PC-3 (cell line): ENCODE data around the gene TMEM233. TPM values are rescaled to one million over a fixed set of nuclear protein-coding genes. Genes with fewer than 3 reads are reported as not detected.
"Not testable (repeated sequence)": the region's sequence is repeated elsewhere in the genome, so short reads cannot be mapped to it uniquely, and the experiment has no call there.

ENCODE experiments used
- ATAC-seq: fragments of 200-7000 bp; cut with Tn5 transposase; 2 replicates; pipeline ENCODE4 v1.9.1; 2020; ENCODE audit warnings: mild to moderate bottlenecking, moderate library complexity
- BruUV-seq: library from RNA; stranded (reverse); fragments of 400-500 nt; replicated peaks from 2 replicates; lab custom pipeline; 2021; lab: Mats Ljungman, UMichigan
- CTCF ChIA-PET: fragments of 300-600 bp; sonication (Branson Sonifier 250); formaldehyde crosslinking; loops from one replicate; lab custom pipeline; 2022; ENCODE audit warnings: antibody characterized with exemption; lab: Charles Lee
- POLR2A ChIA-PET: fragments of 300-600 bp; sonication (Branson Sonifier 250); formaldehyde crosslinking; loops from one replicate; lab custom pipeline; 2022; ENCODE audit warnings: antibody characterized with exemption; ENCODE audit not compliant: unreplicated experiment; lab: Charles Lee
- DNase-seq: peaks from one replicate; pipeline ENCODE4 v3.0.0-alpha.2; 2015
- H2AFZ ChIP-seq: fragments of 300-600 bp; sonication (generic); 2 replicates; pipeline ENCODE4 v1.6.0; 2016; ENCODE audit warnings: antibody characterized with exemption, low read length
- H3F3A ChIP-seq: fragments of 300-600 bp; sonication (generic); one replicate; pipeline ENCODE4 v1.6.0; 2017; ENCODE audit warnings: antibody characterized with exemption, low read length, control low read depth, mild to moderate bottlenecking; ENCODE audit not compliant: unreplicated experiment
- H3K27ac ChIP-seq: fragments of 300-600 bp; sonication (generic); 2 replicates; pipeline ENCODE4 v1.5.1; 2016; ENCODE audit warnings: mild to moderate bottlenecking, low read length
- H3K27me3 ChIP-seq: fragments of 300-600 bp; sonication (generic); 2 replicates; pipeline ENCODE4 v1.6.1; 2016; ENCODE audit warnings: low read length, mixed read lengths
- H3K36me3 ChIP-seq: fragments of 300-600 bp; sonication (generic); 2 replicates; pipeline ENCODE4 v1.6.1; 2016; ENCODE audit warnings: low read depth, mixed run types, low read length, mixed read lengths
- H3K4me1 ChIP-seq: fragments of 300-600 bp; sonication (generic); 2 replicates; pipeline ENCODE4 v1.5.1; 2016; ENCODE audit warnings: low read length; ENCODE audit not compliant: insufficient read depth
- H3K4me2 ChIP-seq: fragments of 300-600 bp; sonication (generic); 2 replicates; pipeline ENCODE4 v1.6.0; 2016; ENCODE audit warnings: low read length
- H3K4me3 ChIP-seq: fragments of 300-600 bp; sonication (generic); 2 replicates; pipeline ENCODE4 v1.5.1; 2016; ENCODE audit warnings: mild to moderate bottlenecking, low read length, mixed read lengths
- H3K79me2 ChIP-seq: fragments of 300-600 bp; sonication (generic); 2 replicates; pipeline ENCODE4 v1.6.1; 2017; ENCODE audit warnings: low read length, mixed read lengths
- H3K9ac ChIP-seq: fragments of 300-600 bp; sonication (generic); 2 replicates; pipeline ENCODE4 v1.6.0; 2016; ENCODE audit warnings: mild to moderate bottlenecking, low read length
- H3K9me2 ChIP-seq: fragments of 300-600 bp; sonication (generic); replicated peaks from 2 replicates; pipeline ENCODE4 v1.6.1; 2016; ENCODE audit warnings: mixed run types, low read length, mixed read lengths
- H3K9me3 ChIP-seq: fragments of 300-600 bp; sonication (generic); 2 replicates; pipeline ENCODE4 v1.6.1; 2016; ENCODE audit warnings: low read length, mixed read lengths
- H4K20me1 ChIP-seq: fragments of 300-600 bp; sonication (generic); 2 replicates; pipeline ENCODE4 v1.6.1; 2016; ENCODE audit warnings: low read length, mixed read lengths
- CTCF ChIP-seq: fragments of 300-600 bp; sonication (generic); conservative IDR thresholded peaks from 2 replicates; pipeline ENCODE4 v1.5.1; 2017; ENCODE audit warnings: antibody characterized with exemption, low read depth, mild to moderate bottlenecking, low read length
- EZH2 ChIP-seq: fragments of 300-600 bp; sonication (generic); IDR thresholded peaks from one replicate; pipeline ENCODE4 v1.6.1; 2017; ENCODE audit warnings: antibody characterized with exemption, mild to moderate bottlenecking, low read length; ENCODE audit not compliant: unreplicated experiment
- EZH2phosphoT487 ChIP-seq: fragments of 300-600 bp; sonication (generic); IDR thresholded peaks from 2 replicates; pipeline ENCODE4 v1.6.1; 2018; ENCODE audit warnings: mild to moderate bottlenecking, antibody characterized with exemption, low read length, borderline replicate concordance
- intact Hi-C: fragments of 100-400 bp; cut with micrococcal nuclease; formaldehyde crosslinking; loops from 2 replicates; pipeline ENCODE4 v1.9.0; 2023
- total RNA-seq: library from RNA; depleted of rRNA; stranded (reverse); fragments of >200 nt; gene quantifications from 2 replicates; pipeline ENCODE4 v1.2.3, GENCODE V29; 2014

Gene TMEM233
- total RNA-seq, 1 experiment from 2014 or later = not detected

- intact Hi-C loops = loop anchor here (1.0 to 10.0 kb wide), 4 partner anchors 122 to 1253 kb away; no protein-coding TSS in a partner anchor
- not testable (repeated sequence) for BruUV-seq
Measured at GRCh38 chr12:119658166-119658565, 64.6 kb downstream of the TMEM233 start.

GRCh38 chr12:119659289-119659897 lies 65.8 kb downstream of the TMEM233 start:
- DNase-seq (peak; percentile 71), ATAC-seq (peak; percentile 45)
- H3F3A ChIP-seq = no peaks in the 10 kb centered on the region
- no peaks in the 10 kb centered on the region for H3K9me3 ChIP-seq
- TF ChIP-seq EZH2phosphoT487 (no peak), CTCF (peak; percentile 88), EZH2 (no peak)
- no peaks in the 10 kb centered on the region for H3K4me1 ChIP-seq
- no peaks in the 10 kb centered on the region for H3K36me3 ChIP-seq
- H3K79me2 ChIP-seq = no peaks in the 10 kb centered on the region
- H3K9ac ChIP-seq = no peak overlapping the region
- no peak overlapping the region for H3K4me2 ChIP-seq
- ChIA-PET CTCF (interaction anchor here (0.6 to 1.6 kb wide), 2 partner anchors 10 to 121 kb away, joined by 8 to 11 read pairs; no protein-coding TSS in a partner anchor), POLR2A (no interaction called here)
- intact Hi-C loops = loop anchor here (1.0 to 10.0 kb wide), 4 partner anchors 8 to 1255 kb away; no protein-coding TSS in a partner anchor
- BruUV-seq = no TSS peak
- no peaks in the 10 kb centered on the region for H4K20me1 ChIP-seq
- no peak overlapping the region for H3K4me3 ChIP-seq
- no peak overlapping the region for H2AFZ ChIP-seq
- H3K27me3 ChIP-seq = 0 out of 2 replicates have a peak, but pooled peaks cover 5% of the 10 kb centered on the region
- no peaks in the 10 kb centered on the region for H3K9me2 ChIP-seq
- no peak overlapping the region for H3K27ac ChIP-seq

More at GRCh38 chr12:119658166-119658565, 64.6 kb downstream of the TMEM233 start:
- H3K4me2 ChIP-seq, H3K36me3 ChIP-seq, H3K4me3 ChIP-seq, DNase-seq, H3K9me3 ChIP-seq, H4K20me1 ChIP-seq, POLR2A ChIA-PET, H3K9ac ChIP-seq, H3K79me2 ChIP-seq, ATAC-seq, H3K4me1 ChIP-seq, H3K9me2 ChIP-seq, H3K27me3 ChIP-seq, H3F3A ChIP-seq, H3K27ac ChIP-seq, H2AFZ ChIP-seq: not testable (repeated sequence)
- CTCF ChIA-PET = interaction anchor here (0.8 to 1.6 kb wide), 3 partner anchors 9 to 122 kb away, joined by 3 to 9 read pairs (median 8); partner anchors contain the start of gene PRKAB1

- Histone ChIP-seq H3K36me3 (no peaks in the 10 kb centered on the region), H3K9ac (no peak overlapping the region), H3K27ac (no peak overlapping the region), H3F3A (no peaks in the 10 kb centered on the region), H3K27me3 (0 out of 2 replicates have a peak, but pooled peaks cover 5% of the 10 kb centered on the region), H2AFZ (no peak overlapping the region), H4K20me1 (no peaks in the 10 kb centered on the region), H3K4me2 (no peak overlapping the region), H3K9me2 (no peaks in the 10 kb centered on the region), H3K9me3 (no peaks in the 10 kb centered on the region), H3K79me2 (no peaks in the 10 kb centered on the region), H3K4me3 (no peak overlapping the region), H3K4me1 (no peaks in the 10 kb centered on the region)
- CTCF ChIA-PET = interaction anchor here (0.6 kb wide), 1 partner anchor 11 kb away, joined by 11 read pairs; no protein-coding TSS in a partner anchor
- BruUV-seq = no TSS peak
- TF ChIP-seq EZH2phosphoT487 (no peak), CTCF (no peak), EZH2 (no peak)
- intact Hi-C loops = no loop called here
- ATAC-seq (no peak), DNase-seq (no peak)
- POLR2A ChIA-PET = no interaction called here
Measured at GRCh38 chr12:119660076-119660475, 66.5 kb downstream of the TMEM233 start.
